Caco-2 (cell line): ENCODE results near the gene NTN5. TPM values are rescaled to one million over a fixed set of nuclear protein-coding genes. Genes with fewer than 3 reads are reported as not detected.

ENCODE experiments used
- BruUV-seq: library from RNA; stranded (reverse); fragments of 400-500 nt; replicated peaks from 2 replicates; lab custom pipeline; 2021; lab: Mats Ljungman, UMichigan
- CTCF ChIA-PET: fragments of 300-600 bp; sonication (Branson Sonifier 250); formaldehyde crosslinking; loops from one replicate; lab custom pipeline; 2022; ENCODE audit warnings: antibody characterized with exemption; lab: Charles Lee
- POLR2A ChIA-PET: fragments of 300-600 bp; sonication (Branson Sonifier 250); formaldehyde crosslinking; loops from one replicate; lab custom pipeline; 2022; ENCODE audit warnings: antibody characterized with exemption; lab: Charles Lee
- DNase-seq, 2 experiments: peaks; one replicate each; pipeline versions ENCODE4 v3.0.0 to v3.0.0-alpha.2; 2020 to 2022
- H3K27me3 ChIP-seq: replicated peaks from 2 replicates; pipeline ENCODE4 v1.6.0; 2011; ENCODE audit warnings: low read length; ENCODE audit not compliant: control insufficient read depth, insufficient read depth
- H3K36me3 ChIP-seq: 2 replicates; pipeline ENCODE4 v1.5.1; 2011; ENCODE audit warnings: low read length; ENCODE audit not compliant: control insufficient read depth, insufficient read depth
- H3K4me1 ChIP-seq: fragments of 250-450 bp; sonication (Bioruptor Pico); 2 replicates; pipeline ENCODE4 v1.5.1; 2020; ENCODE audit warnings: mild to moderate bottlenecking
- H3K4me3 ChIP-seq: 2 replicates; pipeline ENCODE4 v1.5.1; 2011; ENCODE audit warnings: low read depth, mild to moderate bottlenecking, control low read depth, low read length
- H3K9me3 ChIP-seq: fragments of 250-450 bp; sonication (Bioruptor Pico); 2 replicates; pipeline ENCODE4 v1.5.1; 2020; ENCODE audit warnings: mild to moderate bottlenecking, moderate library complexity
- H3K27ac Mint-ChIP-seq: one replicate; pipeline ENCODE4 v1.8.0; 2022; ENCODE audit warnings: mixed read lengths; ENCODE audit not compliant: unreplicated experiment
- H3K27me3 Mint-ChIP-seq: one replicate; pipeline ENCODE4 v1.8.0; 2022; ENCODE audit warnings: mixed read lengths; ENCODE audit not compliant: insufficient read depth, unreplicated experiment
- H3K36me3 Mint-ChIP-seq: one replicate; pipeline ENCODE4 v1.8.0; 2022; ENCODE audit warnings: mild to moderate bottlenecking, mixed read lengths; ENCODE audit not compliant: insufficient read depth, unreplicated experiment
- H3K4me1 Mint-ChIP-seq: one replicate; pipeline ENCODE4 v1.8.0; 2022; ENCODE audit warnings: low read depth, mixed read lengths; ENCODE audit not compliant: unreplicated experiment
- H3K4me3 Mint-ChIP-seq: one replicate; pipeline ENCODE4 v1.8.0; 2022; ENCODE audit warnings: mild to moderate bottlenecking, moderate library complexity, mixed read lengths; ENCODE audit not compliant: unreplicated experiment
- H3K9me3 Mint-ChIP-seq: one replicate; pipeline ENCODE4 v1.8.0; 2022; ENCODE audit warnings: mixed read lengths; ENCODE audit not compliant: unreplicated experiment
- intact Hi-C: fragments of 100-400 bp; cut with micrococcal nuclease; formaldehyde crosslinking; loops from one replicate; pipeline ENCODE4 v1.10.0; 2022; ENCODE audit not compliant: unreplicated experiment
- total RNA-seq: library from RNA; stranded (reverse); gene quantifications from 2 replicates; pipeline ENCODE4 v1.2.3, GENCODE V29; 2022
- TF ChIP-seq, protein P1 (sequence below), 2 experiments: fragments of 200-600 bp in 1 of 2; IDR thresholded peaks; 1 replicate in 1 of 2; 2 replicates in 1 of 2; pipeline versions ENCODE4 v1.5.1 to v1.8.0; 2011 to 2022; ENCODE audit warnings: antibody characterized with exemption in 1 of 2, control low read depth in 1 of 2, inconsistent platforms in 1 of 2, low read depth in 1 of 2, low read length in 1 of 2, mild to moderate bottlenecking in 1 of 2, moderate library complexity in 1 of 2; ENCODE audit not compliant: insufficient read depth in 1 of 2, severe bottlenecking in 1 of 2, unreplicated experiment in 1 of 2

Gene NTN5
- total RNA-seq, 1 experiment from 2014 or later: 0.34 TPM

DNA sequence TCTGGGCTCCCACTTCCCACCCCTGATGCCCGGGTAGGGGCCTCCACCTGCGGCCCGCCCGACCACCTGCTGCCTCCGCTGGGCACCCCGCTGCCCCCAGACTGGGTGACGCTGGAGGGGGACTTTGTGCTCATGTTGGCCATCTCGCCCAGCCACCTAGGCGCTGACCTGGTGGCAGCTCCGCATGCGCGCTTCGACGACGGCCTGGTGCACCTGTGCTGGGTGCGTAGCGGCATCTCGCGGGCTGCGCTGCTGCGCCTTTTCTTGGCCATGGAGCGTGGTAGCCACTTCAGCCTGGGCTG, 43.6 kb downstream of the NTN5 start:
- Histone ChIP-seq H3K9me3 (no peaks in the 10 kb centered on the region), H3K4me3 (no peak overlapping the region), H3K4me1 (peaks cover 67% of the 10 kb centered on the region), H3K27me3 (no peaks in the 10 kb centered on the region), H3K36me3 (peaks cover 1% of the 10 kb centered on the region; the same call in 1 of the 2 replicates)
- no TSS peak for BruUV-seq
- ChIA-PET POLR2A (no interaction called here), CTCF (interaction anchor here (0.5 kb wide), 1 partner anchor 17 kb away, joined by 4 read pairs; no protein-coding TSS in a partner anchor)
- Mint-ChIP-seq H3K36me3 (peaks cover 95% of the 10 kb centered on the region), H3K27me3 (no peaks in the 10 kb centered on the region), H3K4me1 (peaks cover 37% of the 10 kb centered on the region), H3K27ac (peak overlapping the region; percentile 54), H3K9me3 (no peaks in the 10 kb centered on the region), H3K4me3 (no peak overlapping the region)
- intact Hi-C loops: no loop called here
- TF ChIP-seq, protein P1, sequence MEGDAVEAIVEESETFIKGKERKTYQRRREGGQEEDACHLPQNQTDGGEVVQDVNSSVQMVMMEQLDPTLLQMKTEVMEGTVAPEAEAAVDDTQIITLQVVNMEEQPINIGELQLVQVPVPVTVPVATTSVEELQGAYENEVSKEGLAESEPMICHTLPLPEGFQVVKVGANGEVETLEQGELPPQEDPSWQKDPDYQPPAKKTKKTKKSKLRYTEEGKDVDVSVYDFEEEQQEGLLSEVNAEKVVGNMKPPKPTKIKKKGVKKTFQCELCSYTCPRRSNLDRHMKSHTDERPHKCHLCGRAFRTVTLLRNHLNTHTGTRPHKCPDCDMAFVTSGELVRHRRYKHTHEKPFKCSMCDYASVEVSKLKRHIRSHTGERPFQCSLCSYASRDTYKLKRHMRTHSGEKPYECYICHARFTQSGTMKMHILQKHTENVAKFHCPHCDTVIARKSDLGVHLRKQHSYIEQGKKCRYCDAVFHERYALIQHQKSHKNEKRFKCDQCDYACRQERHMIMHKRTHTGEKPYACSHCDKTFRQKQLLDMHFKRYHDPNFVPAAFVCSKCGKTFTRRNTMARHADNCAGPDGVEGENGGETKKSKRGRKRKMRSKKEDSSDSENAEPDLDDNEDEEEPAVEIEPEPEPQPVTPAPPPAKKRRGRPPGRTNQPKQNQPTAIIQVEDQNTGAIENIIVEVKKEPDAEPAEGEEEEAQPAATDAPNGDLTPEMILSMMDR (IDR thresholded peaks at IDR 0.05; ENCODE audit: insufficient read depth in 1 of 2, low read depth in 1 of 2, low read length in 1 of 2, severe bottlenecking in 1 of 2, unreplicated experiment in 1 of 2): no peak
- no peak for DNase-seq

DNA sequence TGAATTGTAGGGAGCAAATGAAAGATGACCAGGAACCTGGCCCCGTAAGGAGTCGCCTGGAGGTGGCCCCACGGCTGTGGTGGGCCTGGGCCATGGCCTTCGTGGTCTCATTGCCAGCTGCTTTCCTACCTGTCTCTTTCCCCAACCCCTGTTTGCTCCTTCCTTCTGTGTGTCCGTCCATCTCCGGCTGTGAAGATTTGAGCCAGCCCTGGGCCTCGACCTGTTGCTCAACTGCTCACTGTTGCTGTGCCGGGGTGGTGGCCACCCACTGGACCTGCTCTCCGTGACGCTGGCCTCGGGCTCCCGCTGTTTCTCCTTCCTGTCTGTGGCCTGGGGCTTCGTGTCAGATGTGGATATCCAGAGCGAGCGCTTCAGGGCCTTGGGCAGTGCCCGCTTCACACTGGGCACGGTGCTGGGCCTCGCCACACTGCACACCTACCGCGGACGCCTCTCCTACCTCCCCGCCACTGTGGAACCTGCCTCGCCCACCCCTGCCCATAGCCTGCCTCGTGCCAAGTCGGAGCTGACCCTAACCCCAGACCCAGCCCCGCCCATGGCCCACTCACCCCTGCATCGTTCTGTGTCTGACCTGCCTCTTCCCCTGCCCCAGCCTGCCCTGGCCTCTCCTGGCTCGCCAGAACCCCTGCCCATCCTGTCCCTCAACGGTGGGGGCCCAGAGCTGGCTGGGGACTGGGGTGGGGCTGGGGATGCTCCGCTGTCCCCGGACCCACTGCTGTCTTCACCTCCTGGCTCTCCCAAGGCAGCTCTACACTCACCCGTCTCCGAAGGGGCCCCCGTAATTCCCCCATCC, 44.1 kb downstream of the NTN5 start:
- intact Hi-C loops: no loop called here
- H3K27ac Mint-ChIP-seq: peak overlapping the region; percentile 54
- no peaks in the 10 kb centered on the region for H3K9me3 Mint-ChIP-seq

DNA sequence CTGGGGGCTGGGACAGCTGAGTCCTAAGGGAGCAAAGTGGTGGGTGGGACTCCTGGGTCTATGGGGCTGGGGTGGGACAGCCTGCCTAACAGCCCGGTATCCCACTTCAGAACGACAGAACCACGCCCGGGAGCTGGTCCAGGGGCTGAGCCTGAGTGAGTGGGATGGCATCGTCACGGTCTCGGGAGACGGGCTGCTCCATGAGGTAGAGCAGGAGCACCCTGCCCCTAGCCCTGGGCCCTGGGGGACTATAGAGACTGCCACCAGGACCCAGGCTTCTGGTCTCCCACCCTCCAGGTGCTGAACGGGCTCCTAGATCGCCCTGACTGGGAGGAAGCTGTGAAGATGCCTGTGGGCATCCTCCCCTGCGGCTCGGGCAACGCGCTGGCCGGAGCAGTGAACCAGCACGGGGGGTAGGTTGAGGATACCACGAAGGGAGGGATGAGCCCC, 44.9 kb downstream of the NTN5 start:
- TF ChIP-seq, protein P1 (IDR thresholded peaks at IDR 0.05; ENCODE audit: insufficient read depth in 1 of 2, low read depth in 1 of 2, low read length in 1 of 2, severe bottlenecking in 1 of 2, unreplicated experiment in 1 of 2): no peak
- peak overlapping the region; percentile 79 for H3K27ac Mint-ChIP-seq
- no peaks in the 10 kb centered on the region for H3K9me3 Mint-ChIP-seq
- H3K9me3 ChIP-seq: no peaks in the 10 kb centered on the region
- H3K4me1 ChIP-seq: peaks cover 60% of the 10 kb centered on the region
- DNase-seq: no peak
- H3K4me3 Mint-ChIP-seq: peak overlapping the region; percentile 56
- no peaks in the 10 kb centered on the region for H3K27me3 Mint-ChIP-seq
- peaks cover 36% of the 10 kb centered on the region for H3K4me1 Mint-ChIP-seq
- H3K27me3 ChIP-seq: no peaks in the 10 kb centered on the region
- CTCF ChIA-PET: no interaction called here
- intact Hi-C loops: no loop called here
- H3K36me3 Mint-ChIP-seq: peaks cover 93% of the 10 kb centered on the region
- no peak overlapping the region for H3K4me3 ChIP-seq
- peaks cover 1% of the 10 kb centered on the region; the same call in 1 of the 2 replicates for H3K36me3 ChIP-seq
- BruUV-seq: no TSS peak
- POLR2A ChIA-PET: interaction anchor here (0.6 kb wide), 1 partner anchor 368 kb away, joined by 4 read pairs; no protein-coding TSS in a partner anchor

More for the DNA sequence above, 44.1 kb downstream of the NTN5 start:
- Histone ChIP-seq H3K9me3 (no peaks in the 10 kb centered on the region), H3K27me3 (no peaks in the 10 kb centered on the region), H3K4me1 (peaks cover 63% of the 10 kb centered on the region), H3K36me3 (peaks cover 1% of the 10 kb centered on the region; the same call in 1 of the 2 replicates), H3K4me3 (no peak overlapping the region)
- BruUV-seq: no TSS peak
- Mint-ChIP-seq H3K4me3 (peak overlapping the region; percentile 51), H3K27me3 (no peaks in the 10 kb centered on the region), H3K4me1 (peaks cover 37% of the 10 kb centered on the region), H3K36me3 (peaks cover 95% of the 10 kb centered on the region)
- ChIA-PET POLR2A (no interaction called here), CTCF (interaction anchor here (0.5 kb wide), 1 partner anchor 16 kb away, joined by 4 read pairs; no protein-coding TSS in a partner anchor)
- TF ChIP-seq, protein P1 (IDR thresholded peaks at IDR 0.05; ENCODE audit: insufficient read depth in 1 of 2, low read depth in 1 of 2, low read length in 1 of 2, severe bottlenecking in 1 of 2, unreplicated experiment in 1 of 2): no peak
- DNase-seq: peak in 1 of 2 experiments; percentile 45
